Ovary (tissue), 3 donors: Measurements from ENCODE around the gene IRX4.

Experiments
- CTCF ChIP-seq, 3 donors: fragments of 450-650 bp in 2 of 3; fragments of 200-600 bp in 1 of 3; IDR thresholded peaks; one replicate each; pipeline versions ENCODE4 v1.5.1 to v1.8.0; 2016 to 2022; ENCODE audit warnings: antibody characterized with exemption in 3 of 3, mild to moderate bottlenecking in 1 of 3
- POLR2A ChIP-seq: fragments of 450-650 bp; IDR thresholded peaks from one replicate; pipeline ENCODE4 v1.6.1; 2017; ENCODE audit warnings: antibody characterized with exemption, mild to moderate bottlenecking, moderate library complexity
- donor health status: DM: no; HTN: no; CAD: no.

DNA sequence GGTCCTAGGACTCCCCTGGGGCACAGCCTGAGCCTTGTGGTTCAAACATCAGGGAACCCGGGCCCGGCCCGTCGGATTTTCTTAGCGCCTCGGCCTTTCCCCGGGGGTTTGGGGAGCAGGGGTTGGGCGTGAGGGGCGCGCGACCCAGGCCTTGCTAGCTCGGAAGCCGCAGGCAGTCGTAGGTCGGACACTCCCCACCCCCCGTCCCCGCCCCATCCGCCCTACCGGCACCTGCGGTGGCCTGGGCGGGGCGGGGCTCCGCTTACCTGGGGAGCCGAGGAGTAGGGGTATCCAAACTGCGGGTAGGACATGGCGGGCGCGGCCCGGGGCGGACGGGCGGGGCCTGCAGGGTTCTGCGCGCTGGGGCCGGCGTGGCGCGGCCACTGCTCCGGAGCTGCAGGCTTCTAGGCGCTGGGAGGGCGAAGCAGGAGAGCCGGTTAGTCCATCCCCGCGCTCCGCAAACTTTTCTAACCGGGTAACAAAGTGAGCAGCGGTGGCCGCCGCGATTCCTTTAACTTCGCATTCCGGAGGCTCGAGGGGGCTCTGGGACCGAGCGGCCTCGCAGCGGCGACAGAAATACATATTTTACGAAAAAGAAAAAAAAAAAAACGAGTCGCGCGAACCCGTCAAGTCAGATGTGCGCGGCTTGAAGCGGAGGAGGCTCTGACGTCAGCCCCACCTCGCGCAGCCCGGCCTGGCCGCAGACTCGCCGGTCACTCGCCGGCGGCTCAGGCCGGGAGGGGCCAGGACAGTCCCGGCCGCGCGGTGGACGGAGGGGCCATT is at the start of gene IRX4:
- TF ChIP-seq CTCF (IDR thresholded peaks at IDR 0.05) = no peak
- no peak for TF ChIP-seq POLR2A
